Right forelimb (tissue), 1 donor: Measurements from ENCODE around the gene C3.
"Not testable (repeated sequence)": the region's sequence is repeated elsewhere in the genome, so short reads cannot be mapped to it uniquely, and the experiment has no call there.

Source experiments
- DNase-seq: peaks from one replicate; pipeline ENCODE4 v3.0.0-alpha.2; 2018

The C3 gene

GRCh38 chr19:6656390-6656789, 64.1 kb downstream of the C3 start:
- DNase-seq: not testable (repeated sequence)

GRCh38 chr19:6654347-6655310, 65.8 kb downstream of the C3 start:
- DNase-seq: no peak

GRCh38 chr19:6652805-6653094, 67.7 kb downstream of the C3 start:
- DNase-seq: no peak

- DNase-seq: no peak
Measured at GRCh38 chr19:6651965-6652804, 68.3 kb downstream of the C3 start.

DNA sequence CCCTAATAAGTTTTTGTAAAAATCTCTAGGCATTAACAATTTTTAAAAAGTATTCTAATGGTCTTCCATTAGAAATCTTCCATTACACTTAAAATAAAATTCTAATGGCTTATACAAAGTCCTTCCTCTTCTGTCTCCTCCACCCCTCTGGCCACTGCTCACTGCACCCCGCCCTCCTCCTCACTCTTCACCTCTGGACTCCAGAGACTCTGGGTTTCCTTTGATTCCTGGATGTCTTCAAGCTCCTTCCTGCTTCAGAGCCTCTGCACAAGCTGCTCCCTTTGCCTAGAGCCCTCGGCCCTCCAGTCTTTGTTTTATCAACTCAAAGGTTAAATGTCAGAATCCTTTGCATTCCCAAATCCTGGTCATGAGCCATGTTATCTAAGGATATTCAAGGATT, 71.3 kb downstream of the C3 start:
- no peak for DNase-seq

DNA sequence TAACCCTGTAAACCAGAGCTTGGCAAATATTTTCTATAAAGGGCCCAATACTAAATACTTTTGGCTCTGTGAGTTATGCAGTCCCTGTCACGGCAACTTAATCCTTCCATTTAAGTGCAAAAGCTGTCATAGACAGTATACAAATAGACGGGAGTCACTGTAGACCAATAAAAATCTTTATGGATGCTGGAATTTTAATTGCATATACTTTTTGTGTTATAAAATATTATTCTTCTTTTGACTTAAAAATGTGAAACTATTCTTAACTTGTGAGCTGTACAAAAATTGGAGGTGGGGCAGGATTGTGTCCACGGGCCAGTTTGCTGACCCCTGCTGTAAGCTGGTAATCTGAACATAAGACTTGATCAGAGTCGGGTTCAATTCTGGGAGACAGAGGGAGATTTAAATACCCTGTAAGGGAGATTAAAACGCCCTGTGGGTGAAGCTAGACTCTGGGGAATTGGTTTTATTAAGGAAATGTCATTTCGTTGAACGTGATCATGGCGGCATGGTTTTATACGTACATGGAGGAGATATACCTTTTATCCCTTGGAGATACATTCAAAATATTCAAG, 72.2 kb downstream of the C3 start:
- DNase-seq: no peak

- no peak for DNase-seq
Measured at GRCh38 chr19:6644796-6645195, 75.7 kb downstream of the C3 start.

- DNase-seq: not testable (repeated sequence)
Measured at GRCh38 chr19:6640333-6640732, 80.1 kb downstream of the C3 start.

GRCh38 chr19:6639439-6639838, 81.0 kb downstream of the C3 start:
- no peak for DNase-seq

DNA sequence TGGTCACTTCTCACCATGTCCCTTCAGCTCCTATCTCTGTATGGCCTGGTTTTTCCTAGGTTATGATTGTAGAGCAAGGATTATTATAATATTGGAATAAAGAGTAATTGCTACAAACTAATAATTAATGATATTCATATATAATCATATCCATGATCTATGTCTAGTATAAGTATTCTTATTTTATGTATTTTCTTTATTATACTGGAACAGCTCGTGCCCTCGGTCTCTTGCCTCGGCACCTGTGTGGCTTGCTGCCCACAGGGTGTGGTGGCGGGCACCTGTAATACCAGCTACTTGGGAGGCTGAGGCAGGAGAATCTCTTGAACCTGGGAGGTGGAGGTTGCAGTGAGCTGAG, 87.0 kb downstream of the C3 start:
- not testable (repeated sequence) for DNase-seq

- peak; percentile 72 for DNase-seq
Measured at GRCh38 chr19:6632747-6633455, 87.5 kb downstream of the C3 start.

DNA sequence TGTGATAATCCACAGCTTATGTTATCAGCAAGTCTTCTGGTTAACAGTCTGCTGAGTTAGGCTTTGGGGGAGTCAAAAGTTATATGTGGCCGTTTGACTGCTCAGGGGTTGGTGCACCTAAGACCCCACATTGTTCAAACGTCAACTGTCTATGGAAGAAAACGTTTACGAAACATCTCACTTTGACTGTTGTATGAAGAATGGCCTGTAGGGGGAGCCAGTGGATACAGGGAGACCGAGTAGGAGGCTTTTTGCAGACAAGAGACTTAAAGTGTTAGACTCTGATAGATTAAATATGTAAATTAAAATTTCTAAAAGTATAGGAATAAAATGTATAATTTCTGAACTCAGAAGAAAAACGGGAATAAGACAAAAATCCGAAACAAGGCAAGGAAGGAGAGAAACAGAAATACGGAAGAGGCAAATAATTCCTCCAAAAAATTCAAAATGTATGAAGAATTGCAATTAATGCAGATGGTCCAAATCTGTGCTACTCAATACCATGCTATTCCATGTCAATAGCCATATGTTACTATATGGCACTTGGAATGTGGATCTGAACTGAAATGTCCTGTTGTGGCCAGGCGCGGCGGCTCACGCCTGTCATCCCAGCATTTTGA, 88.3 kb downstream of the C3 start:
- peak; percentile 75 for DNase-seq
